Heart left ventricle (tissue), 13 donors: ENCODE results near the gene KRT1.

Source experiments
- CTCF ChIP-seq, 12 donors: fragments of 200-600 bp; sonication (generic) in 4 of 12; IDR thresholded peaks; one replicate each; pipeline versions ENCODE4 v1.5.0 to v1.8.0; 2018 to 2022; ENCODE audit warnings: antibody characterized with exemption in 12 of 12, mild to moderate bottlenecking in 5 of 12
- POLR2A ChIP-seq, 2 donors: fragments of 450-650 bp; IDR thresholded peaks; one replicate each; pipeline ENCODE4 v1.6.1; 2017; ENCODE audit warnings: antibody characterized with exemption in 2 of 2, mild to moderate bottlenecking in 2 of 2, moderate library complexity in 2 of 2
- donor health status: ischemic (EF 13 %, LVEDD 7.1; RV severe dilation, severe dysfunction).
- donor health status: DM: no; HTN: yes; CAD: no.
- donor health status: DM: no; HTN: no; CAD: no.
- donor health status: ischemic (EF 25% LVEDD 6.9; RV normal size, moderate dysfunction).
- donor health status: ischemic (EF 25% LVEDD 5.7; RV mildly dilated, moderate dysfunction).
- donor health status: ischemic (EF 35%, LVEDD 5.7; RV mildly dilated, moderate dysfunction).
- donor health status: nonischemic (EF 11% LVEDD 7.7; RV severe dilation, severe dysfunction).
- donor health status: DM: yes; HTN: yes; CAD: no.
- donor health status: PGD.
- donor health status: ischemic (EF 29% LVEDD 5.4; RV normal size, mild dysfunction).
- donor health status: nonischemic (EF 23%, LVEDD 6.1; RV moderate dilation, normal function).

- TF ChIP-seq CTCF (IDR thresholded peaks at IDR 0.05) (no peak), POLR2A (IDR thresholded peaks at IDR 0.05) (no peak)
Measured at GRCh38 chr12:52699373-52699772, 19.2 kb upstream of the KRT1 start.
